ENCODE data around the gene EXOSC1. TPM values are rescaled to one million over a fixed set of nuclear protein-coding genes. Genes with fewer than 3 reads are reported as not detected.

Gene EXOSC1
- polyA plus RNA-seq, 2 donors: 28.8 to 32.4 TPM

- H3K36me3 ChIP-seq (ENCODE audit: control insufficient read depth in 2 of 2, insufficient read depth in 2 of 2, low read length in 1 of 2): peaks cover 33 to 54% of the 10 kb centered on the region in 2 donors
- no peak overlapping the region for H3K4me3 ChIP-seq (ENCODE audit: low read depth in 1 of 2, low read length in 2 of 2)
- no peaks in the 10 kb centered on the region for H3K27me3 ChIP-seq (ENCODE audit: control insufficient read depth in 1 of 2, insufficient read depth in 2 of 2, low read length in 2 of 2)
- no peak overlapping the region for H3K27ac ChIP-seq (ENCODE audit: low read depth in 2 of 2, low read length in 1 of 2)
- no peaks in the 10 kb centered on the region for H3K4me1 ChIP-seq (ENCODE audit: control insufficient read depth in 2 of 2, insufficient read depth in 2 of 2, low read length in 1 of 2)
- no peaks in the 10 kb centered on the region for H3K9me3 ChIP-seq (ENCODE audit: control insufficient read depth in 2 of 2, insufficient read depth in 1 of 2, low read depth in 1 of 2, low read length in 1 of 2)
- 71 to 78% methylated on average over 4 of the region's 4 CpGs for WGBS, 2 donors
Observed at GRCh38 chr10:97463363-97464132, 17.7 kb upstream of the EXOSC1 start.

- 90 to 92% methylated on average over 2 of the region's 2 CpGs for WGBS, 2 donors
Observed at GRCh38 chr10:97462309-97462708, 16.5 kb upstream of the EXOSC1 start.

GRCh38 chr10:97459933-97460332, 14.1 kb upstream of the EXOSC1 start:
- Histone ChIP-seq H3K4me3 (ENCODE audit: low read depth in 1 of 2, low read length in 2 of 2) (no peak overlapping the region), H3K27me3 (ENCODE audit: control insufficient read depth in 1 of 2, insufficient read depth in 2 of 2, low read length in 2 of 2) (no peaks in the 10 kb centered on the region), H3K4me1 (ENCODE audit: control insufficient read depth in 2 of 2, insufficient read depth in 2 of 2, low read length in 1 of 2) (no peaks in the 10 kb centered on the region), H3K9me3 (ENCODE audit: control insufficient read depth in 2 of 2, insufficient read depth in 1 of 2, low read depth in 1 of 2, low read length in 1 of 2) (no peaks in the 10 kb centered on the region), H3K36me3 (ENCODE audit: control insufficient read depth in 2 of 2, insufficient read depth in 2 of 2, low read length in 1 of 2) (peaks cover 40 to 59% of the 10 kb centered on the region in 2 donors), H3K27ac (ENCODE audit: low read depth in 2 of 2, low read length in 1 of 2) (no peak overlapping the region)
- 76 to 81% methylated on average over 7 of the region's 7 CpGs for WGBS, 2 donors

More at GRCh38 chr10:97462309-97462708, 16.5 kb upstream of the EXOSC1 start:
- Histone ChIP-seq H3K27me3 (ENCODE audit: control insufficient read depth in 1 of 2, insufficient read depth in 2 of 2, low read length in 2 of 2) (no peaks in the 10 kb centered on the region), H3K9me3 (ENCODE audit: control insufficient read depth in 2 of 2, insufficient read depth in 1 of 2, low read depth in 1 of 2, low read length in 1 of 2) (no peaks in the 10 kb centered on the region), H3K4me3 (ENCODE audit: low read depth in 1 of 2, low read length in 2 of 2) (no peak overlapping the region), H3K4me1 (ENCODE audit: control insufficient read depth in 2 of 2, insufficient read depth in 2 of 2, low read length in 1 of 2) (no peaks in the 10 kb centered on the region), H3K27ac (ENCODE audit: low read depth in 2 of 2, low read length in 1 of 2) (no peak overlapping the region), H3K36me3 (ENCODE audit: control insufficient read depth in 2 of 2, insufficient read depth in 2 of 2, low read length in 1 of 2) (peaks cover 36 to 60% of the 10 kb centered on the region in 2 donors)

DNA sequence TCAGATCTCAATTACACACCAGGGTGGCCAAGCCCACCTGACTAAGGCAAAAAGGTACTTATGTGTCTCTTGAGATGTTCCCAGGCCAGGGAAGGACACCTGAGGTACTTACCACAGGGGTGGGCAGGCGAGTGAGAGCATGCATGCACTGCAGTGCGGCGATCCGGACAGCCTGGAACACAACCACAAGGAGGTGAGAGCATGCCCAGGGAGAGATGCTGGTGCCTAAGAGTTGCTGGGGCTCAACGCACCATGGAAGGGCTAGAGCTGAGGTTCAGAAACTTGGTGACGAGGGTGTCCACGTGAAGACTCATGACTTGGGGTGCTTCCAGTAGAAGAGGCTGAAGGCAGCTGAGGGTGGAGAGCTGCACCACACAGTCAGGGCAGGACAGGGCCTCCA, 13.3 kb upstream of the EXOSC1 start:
- Histone ChIP-seq H3K27ac (ENCODE audit: low read depth in 2 of 2, low read length in 1 of 2) (no peak overlapping the region), H3K36me3 (ENCODE audit: control insufficient read depth in 2 of 2, insufficient read depth in 2 of 2, low read length in 1 of 2) (peaks cover 37 to 59% of the 10 kb centered on the region in 2 donors), H3K4me1 (ENCODE audit: control insufficient read depth in 2 of 2, insufficient read depth in 2 of 2, low read length in 1 of 2) (peaks cover 0 to 3% of the 10 kb centered on the region in 2 donors), H3K27me3 (ENCODE audit: control insufficient read depth in 1 of 2, insufficient read depth in 2 of 2, low read length in 2 of 2) (no peaks in the 10 kb centered on the region), H3K9me3 (ENCODE audit: control insufficient read depth in 2 of 2, insufficient read depth in 1 of 2, low read depth in 1 of 2, low read length in 1 of 2) (no peaks in the 10 kb centered on the region), H3K4me3 (ENCODE audit: low read depth in 1 of 2, low read length in 2 of 2) (no peak overlapping the region)
- WGBS, 2 donors: 84 to 92% methylated on average over 7 of the region's 7 CpGs

GRCh38 chr10:97456686-97457065, 10.9 kb upstream of the EXOSC1 start:
- H3K36me3 ChIP-seq (ENCODE audit: control insufficient read depth in 2 of 2, insufficient read depth in 2 of 2, low read length in 1 of 2): peaks cover 31 to 58% of the 10 kb centered on the region in 2 donors

GRCh38 chr10:97456034-97456685, 10.4 kb upstream of the EXOSC1 start:
- H3K9me3 ChIP-seq (ENCODE audit: control insufficient read depth in 2 of 2, insufficient read depth in 1 of 2, low read depth in 1 of 2, low read length in 1 of 2): no peaks in the 10 kb centered on the region
- peaks cover 31 to 57% of the 10 kb centered on the region in 2 donors for H3K36me3 ChIP-seq (ENCODE audit: control insufficient read depth in 2 of 2, insufficient read depth in 2 of 2, low read length in 1 of 2)
- H3K27me3 ChIP-seq (ENCODE audit: control insufficient read depth in 1 of 2, insufficient read depth in 2 of 2, low read length in 2 of 2): no peaks in the 10 kb centered on the region
- WGBS, 2 donors: 60 to 82% methylated on average over 5 of the region's 5 CpGs
- H3K4me3 ChIP-seq (ENCODE audit: low read depth in 1 of 2, low read length in 2 of 2): no peak overlapping the region
- no peak overlapping the region for H3K27ac ChIP-seq (ENCODE audit: low read depth in 2 of 2, low read length in 1 of 2)
- H3K4me1 ChIP-seq (ENCODE audit: control insufficient read depth in 2 of 2, insufficient read depth in 2 of 2, low read length in 1 of 2): peaks cover 3 to 5% of the 10 kb centered on the region in 2 donors

More at GRCh38 chr10:97456686-97457065, 10.9 kb upstream of the EXOSC1 start:
- Histone ChIP-seq H3K27ac (ENCODE audit: low read depth in 2 of 2, low read length in 1 of 2) (no peak overlapping the region), H3K4me1 (ENCODE audit: control insufficient read depth in 2 of 2, insufficient read depth in 2 of 2, low read length in 1 of 2) (peaks cover 3 to 5% of the 10 kb centered on the region in 2 donors), H3K27me3 (ENCODE audit: control insufficient read depth in 1 of 2, insufficient read depth in 2 of 2, low read length in 2 of 2) (no peaks in the 10 kb centered on the region), H3K9me3 (ENCODE audit: control insufficient read depth in 2 of 2, insufficient read depth in 1 of 2, low read depth in 1 of 2, low read length in 1 of 2) (no peaks in the 10 kb centered on the region), H3K4me3 (ENCODE audit: low read depth in 1 of 2, low read length in 2 of 2) (no peak overlapping the region)
- 78 to 82% methylated on average over 3 of the region's 3 CpGs for WGBS, 2 donors

GRCh38 chr10:97454330-97455036, 8.7 kb upstream of the EXOSC1 start:
- Histone ChIP-seq H3K27ac (ENCODE audit: low read depth in 2 of 2, low read length in 1 of 2) (peak overlapping the region in 1 of 2 donors; percentile 34), H3K36me3 (ENCODE audit: control insufficient read depth in 2 of 2, insufficient read depth in 2 of 2, low read length in 1 of 2) (peaks cover 22 to 47% of the 10 kb centered on the region in 2 donors)
- WGBS, 2 donors: 49 to 61% methylated on average over 3 of the region's 3 CpGs

DNA sequence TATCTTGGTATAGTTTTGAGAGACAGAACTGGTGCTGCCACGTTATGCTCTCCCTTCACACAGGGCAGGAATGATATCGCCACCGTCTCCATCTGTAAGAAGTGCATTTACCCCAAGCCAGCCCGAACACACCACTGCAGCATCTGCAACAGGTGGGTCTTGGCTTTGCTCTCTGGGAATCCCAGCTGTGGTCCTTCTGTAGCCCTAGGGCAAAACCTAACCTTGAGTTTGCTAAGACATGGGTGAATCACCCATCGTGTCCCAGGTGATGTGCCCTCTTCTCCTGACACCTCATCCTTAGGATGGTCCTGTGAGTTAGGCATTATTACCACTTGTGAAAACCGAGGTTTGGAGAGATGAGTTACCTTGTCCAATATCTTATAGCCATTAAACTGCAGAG, 6.5 kb upstream of the EXOSC1 start:
- no peak overlapping the region for H3K4me3 ChIP-seq (ENCODE audit: low read depth in 1 of 2, low read length in 2 of 2)
- WGBS, 2 donors: 84 to 90% methylated on average over 6 of the region's 6 CpGs
- H3K36me3 ChIP-seq (ENCODE audit: control insufficient read depth in 2 of 2, insufficient read depth in 2 of 2, low read length in 1 of 2): peaks cover 12 to 31% of the 10 kb centered on the region in 2 donors
- H3K27ac ChIP-seq (ENCODE audit: low read depth in 2 of 2, low read length in 1 of 2): no peak overlapping the region
- no peaks in the 10 kb centered on the region for H3K27me3 ChIP-seq (ENCODE audit: control insufficient read depth in 1 of 2, insufficient read depth in 2 of 2, low read length in 2 of 2)
- no peaks in the 10 kb centered on the region for H3K9me3 ChIP-seq (ENCODE audit: control insufficient read depth in 2 of 2, insufficient read depth in 1 of 2, low read depth in 1 of 2, low read length in 1 of 2)
- peaks cover 3 to 5% of the 10 kb centered on the region in 2 donors for H3K4me1 ChIP-seq (ENCODE audit: control insufficient read depth in 2 of 2, insufficient read depth in 2 of 2, low read length in 1 of 2)

More at GRCh38 chr10:97454330-97455036, 8.7 kb upstream of the EXOSC1 start:
- H3K4me3 ChIP-seq (ENCODE audit: low read depth in 1 of 2, low read length in 2 of 2): no peak overlapping the region
- H3K27me3 ChIP-seq (ENCODE audit: control insufficient read depth in 1 of 2, insufficient read depth in 2 of 2, low read length in 2 of 2): no peaks in the 10 kb centered on the region
- no peaks in the 10 kb centered on the region for H3K9me3 ChIP-seq (ENCODE audit: control insufficient read depth in 2 of 2, insufficient read depth in 1 of 2, low read depth in 1 of 2, low read length in 1 of 2)
- peaks cover 3 to 5% of the 10 kb centered on the region in 2 donors for H3K4me1 ChIP-seq (ENCODE audit: control insufficient read depth in 2 of 2, insufficient read depth in 2 of 2, low read length in 1 of 2)

- Histone ChIP-seq H3K9me3 (ENCODE audit: control insufficient read depth in 2 of 2, insufficient read depth in 1 of 2, low read depth in 1 of 2, low read length in 1 of 2) (no peaks in the 10 kb centered on the region), H3K4me3 (ENCODE audit: low read depth in 1 of 2, low read length in 2 of 2) (no peak overlapping the region), H3K4me1 (ENCODE audit: control insufficient read depth in 2 of 2, insufficient read depth in 2 of 2, low read length in 1 of 2) (peaks cover 3 to 5% of the 10 kb centered on the region in 2 donors), H3K27ac (ENCODE audit: low read depth in 2 of 2, low read length in 1 of 2) (no peak overlapping the region), H3K36me3 (ENCODE audit: control insufficient read depth in 2 of 2, insufficient read depth in 2 of 2, low read length in 1 of 2) (peaks cover 7 to 24% of the 10 kb centered on the region in 2 donors), H3K27me3 (ENCODE audit: control insufficient read depth in 1 of 2, insufficient read depth in 2 of 2, low read length in 2 of 2) (no peaks in the 10 kb centered on the region)
- 95 to 96% methylated on average over 17 of the region's 17 CpGs for WGBS, 2 donors
Observed at GRCh38 chr10:97451605-97452004, 5.8 kb upstream of the EXOSC1 start.
